ENCODE measurements around the gene AMER3.

The AMER3 gene

GRCh38 chr2:130756053-130756873, 923 bp downstream of the AMER3 start:
- TF ChIP-seq SIN3A (IDR thresholded peaks at IDR 0.05; ENCODE audit: borderline replicate concordance, insufficient read depth, low read length), result no peak
- TF ChIP-seq TAF1 (IDR thresholded peaks at IDR 0.05; ENCODE audit: borderline replicate concordance, insufficient read depth, low read length), result no peak
- TF ChIP-seq REST (IDR thresholded peaks at IDR 0.05; ENCODE audit: insufficient read depth in 1 of 2, low read depth in 2 of 2, low read length in 2 of 2), result peak; percentile 88 to 96

GRCh38 chr2:130756874-130757668, 1.7 kb downstream of the AMER3 start:
- TF ChIP-seq POLR2AphosphoS5 (IDR thresholded peaks at IDR 0.05; ENCODE audit: low read depth, low read length) (no peak), REST (IDR thresholded peaks at IDR 0.05; ENCODE audit: insufficient read depth in 1 of 2, low read depth in 2 of 2, low read length in 2 of 2) (no peak), FOXP2 (optimal IDR thresholded peaks at IDR 0.05; ENCODE audit: borderline replicate concordance, extremely low read depth, extremely low read length, insufficient read depth) (no peak), SIN3A (IDR thresholded peaks at IDR 0.05; ENCODE audit: borderline replicate concordance, insufficient read depth, low read length) (no peak), TAF1 (IDR thresholded peaks at IDR 0.05; ENCODE audit: borderline replicate concordance, insufficient read depth, low read length) (no peak)

- TF ChIP-seq REST (IDR thresholded peaks at IDR 0.05; ENCODE audit: insufficient read depth in 1 of 2, low read depth in 2 of 2, low read length in 2 of 2) (peak; percentile 79 to 86), SIN3A (IDR thresholded peaks at IDR 0.05; ENCODE audit: borderline replicate concordance, insufficient read depth, low read length) (no peak)
Observed at GRCh38 chr2:130759906-130760753, 4.8 kb downstream of the AMER3 start.

GRCh38 chr2:130760754-130761751, 5.7 kb downstream of the AMER3 start:
- TF ChIP-seq TAF1 (IDR thresholded peaks at IDR 0.05; ENCODE audit: borderline replicate concordance, insufficient read depth, low read length) (no peak), FOXP2 (optimal IDR thresholded peaks at IDR 0.05; ENCODE audit: borderline replicate concordance, extremely low read depth, extremely low read length, insufficient read depth) (no peak), POLR2AphosphoS5 (IDR thresholded peaks at IDR 0.05; ENCODE audit: low read depth, low read length) (no peak), SIN3A (IDR thresholded peaks at IDR 0.05; ENCODE audit: borderline replicate concordance, insufficient read depth, low read length) (no peak), REST (IDR thresholded peaks at IDR 0.05; ENCODE audit: insufficient read depth in 1 of 2, low read depth in 2 of 2, low read length in 2 of 2) (no peak)
